GM23248 (cell line): Measurements from ENCODE around the gene ZNF544. TPM values are rescaled to one million over a fixed set of nuclear protein-coding genes. Genes with fewer than 3 reads are reported as not detected.
"Not testable (repeated sequence)": the region's sequence is repeated elsewhere in the genome, so short reads cannot be mapped to it uniquely, and the experiment has no call there.

Source experiments
- DNase-seq: peaks from one replicate; pipeline ENCODE4 v3.0.0-alpha.2; 2015
- H2AFZ ChIP-seq: fragments of 200-600 bp; sonication (generic); 2 replicates; pipeline ENCODE4 v1.6.1; 2016; ENCODE audit warnings: antibody characterized with exemption
- H3F3A ChIP-seq: fragments of 200-600 bp; sonication (generic); 2 replicates; pipeline ENCODE4 v1.6.1; 2016; ENCODE audit warnings: mild to moderate bottlenecking, antibody characterized with exemption, mixed run types; ENCODE audit not compliant: insufficient read depth
- H3K27ac ChIP-seq: fragments of 200-600 bp; sonication (generic); 2 replicates; pipeline ENCODE4 v1.5.1; 2016; ENCODE audit warnings: mild to moderate bottlenecking
- H3K27me3 ChIP-seq: fragments of 200-600 bp; sonication (generic); replicated peaks from 2 replicates; pipeline ENCODE4 v1.6.1; 2016; ENCODE audit warnings: mild to moderate bottlenecking; ENCODE audit not compliant: insufficient read depth
- H3K36me3 ChIP-seq: fragments of 200-600 bp; sonication (generic); 2 replicates; pipeline ENCODE4 v1.6.1; 2016; ENCODE audit warnings: low read depth, mild to moderate bottlenecking
- H3K4me1 ChIP-seq: fragments of 200-600 bp; sonication (generic); 2 replicates; pipeline ENCODE4 v1.6.1; 2016; ENCODE audit warnings: mild to moderate bottlenecking; ENCODE audit not compliant: insufficient read depth
- H3K4me2 ChIP-seq: fragments of 200-600 bp; sonication (generic); one replicate; pipeline ENCODE4 v1.6.1; 2016; ENCODE audit warnings: mild to moderate bottlenecking; ENCODE audit not compliant: unreplicated experiment
- H3K4me3 ChIP-seq: fragments of 200-600 bp; sonication (generic); 2 replicates; pipeline ENCODE4 v1.5.1; 2016; ENCODE audit warnings: mild to moderate bottlenecking
- H3K79me2 ChIP-seq: fragments of 200-600 bp; sonication (generic); 2 replicates; pipeline ENCODE4 v1.6.1; 2016; ENCODE audit warnings: mild to moderate bottlenecking; ENCODE audit not compliant: insufficient read depth
- H3K9ac ChIP-seq: fragments of 200-600 bp; sonication (generic); 2 replicates; pipeline ENCODE4 v1.6.1; 2016; ENCODE audit warnings: mild to moderate bottlenecking
- H3K9me2 ChIP-seq: fragments of 200-600 bp; sonication (generic); 2 replicates; pipeline ENCODE4 v1.6.1; 2016; ENCODE audit warnings: mixed run types, mild to moderate bottlenecking, moderate library complexity; ENCODE audit not compliant: insufficient read depth
- H3K9me3 ChIP-seq: fragments of 200-600 bp; sonication (generic); one replicate; pipeline ENCODE4 v1.6.1; 2017; ENCODE audit warnings: low read depth
- H4K20me1 ChIP-seq: fragments of 200-600 bp; sonication (generic); 2 replicates; pipeline ENCODE4 v1.6.0; 2016; ENCODE audit not compliant: insufficient read depth
- EZH2 ChIP-seq: fragments of 200-600 bp; sonication (generic); IDR thresholded peaks from 2 replicates; pipeline ENCODE4 v1.6.1; 2018; ENCODE audit warnings: antibody characterized with exemption, mild to moderate bottlenecking; ENCODE audit not compliant: insufficient read depth, poor library complexity, severe bottlenecking
- EZH2phosphoT487 ChIP-seq: fragments of 200-600 bp; sonication (generic); IDR thresholded peaks from 2 replicates; pipeline ENCODE4 v1.6.1; 2018; ENCODE audit warnings: antibody characterized with exemption, moderate library complexity, mild to moderate bottlenecking, low read depth; ENCODE audit not compliant: insufficient read depth
- WGBS, 2 experiments: methylation state at CpG; one replicate each; pipeline ENCODE4 v1.1.6; 2015 to 2017; ENCODE audit warnings: low lambda C conversion rate in 2 of 2, low coverage in 1 of 2; ENCODE audit errors: missing lambda C conversion rate in 2 of 2; 5-methylcytosine and 5-hydroxymethylcytosine counted together
- in situ Hi-C: fragments of 300-500 bp; cut with MboI; formaldehyde crosslinking; loops from 2 replicates; pipeline ENCODE4 v1.15.0; 2020
- polyA plus RNA-seq: library from polyadenylated mRNA; unstranded; fragments of >200 nt; fragmentation: Nextera tagmentation; extraction: Ambion mirVana; gene quantifications from 2 replicates; pipeline ENCODE4 v1.2.1, GENCODE V29; 2016
- total RNA-seq: library from RNA; depleted of rRNA; stranded (reverse); fragments of >200 nt; shearing (Covaris generic); gene quantifications from 2 replicates; pipeline ENCODE4 v1.2.3, GENCODE V29; 2014

The ZNF544 gene
- total and polyA plus RNA-seq, 2 experiments from 2014 or later: 15.9 to 32.0 TPM

GRCh38 chr19:58237324-58237723 is 8.6 kb downstream of the ZNF544 start:
- H3K9me3 ChIP-seq: no peaks in the 10 kb centered on the region
- peaks cover 37% of the 10 kb centered on the region for H3K79me2 ChIP-seq
- WGBS, 2 experiments: 95 to 98% methylated on average over 10 of the region's 10 CpGs
- no peaks in the 10 kb centered on the region for H3F3A ChIP-seq
- H3K4me2 ChIP-seq: no peak overlapping the region
- no peak for TF ChIP-seq EZH2phosphoT487
- no peak for TF ChIP-seq EZH2
- no peaks in the 10 kb centered on the region for H3K4me1 ChIP-seq
- no peaks in the 10 kb centered on the region for H3K27me3 ChIP-seq
- no peak for DNase-seq
- peaks cover 36% of the 10 kb centered on the region for H3K36me3 ChIP-seq
- H3K9me2 ChIP-seq: no peaks in the 10 kb centered on the region
- no peak overlapping the region for H2AFZ ChIP-seq
- H3K9ac ChIP-seq: no peak overlapping the region
- no peak overlapping the region for H3K27ac ChIP-seq
- in situ Hi-C loops: no loop called here
- no peak overlapping the region for H3K4me3 ChIP-seq
- no peaks in the 10 kb centered on the region; the same call in 1 of the 2 replicates for H4K20me1 ChIP-seq

- H3K9ac ChIP-seq: no peak overlapping the region
- H3K27me3 ChIP-seq: no peaks in the 10 kb centered on the region
- no peaks in the 10 kb centered on the region for H3K9me3 ChIP-seq
- H3K9me2 ChIP-seq: no peaks in the 10 kb centered on the region
- no peaks in the 10 kb centered on the region for H3F3A ChIP-seq
- no peak overlapping the region for H2AFZ ChIP-seq
- in situ Hi-C loops: no loop called here
- H3K4me2 ChIP-seq: no peak overlapping the region
- H4K20me1 ChIP-seq: no peaks in the 10 kb centered on the region
- TF ChIP-seq EZH2phosphoT487 (no peak), EZH2 (no peak)
- H3K79me2 ChIP-seq: peaks cover 5% of the 10 kb centered on the region; the same call in 1 of the 2 replicates
- 92 to 99% methylated on average over 6 of the region's 6 CpGs for WGBS, 2 experiments
- DNase-seq: no peak
- H3K4me3 ChIP-seq: no peak overlapping the region
- peaks cover 59% of the 10 kb centered on the region for H3K36me3 ChIP-seq
- H3K27ac ChIP-seq: no peak overlapping the region
- no peaks in the 10 kb centered on the region for H3K4me1 ChIP-seq
Measured at GRCh38 chr19:58243351-58243750, 14.6 kb downstream of the ZNF544 start.

- peaks cover 15% of the 10 kb centered on the region for H3K9me3 ChIP-seq
- H3K27me3 ChIP-seq: no peaks in the 10 kb centered on the region
- no peak overlapping the region for H2AFZ ChIP-seq
- no peaks in the 10 kb centered on the region; the same call in 1 of the 2 replicates for H3F3A ChIP-seq
- no peak for DNase-seq
- peaks cover 8% of the 10 kb centered on the region; the same call in 1 of the 2 replicates for H3K79me2 ChIP-seq
- H3K9ac ChIP-seq: no peak overlapping the region
- H3K4me2 ChIP-seq: no peak overlapping the region
- no peaks in the 10 kb centered on the region for H4K20me1 ChIP-seq
- no peak overlapping the region for H3K27ac ChIP-seq
- peaks cover 100% of the 10 kb centered on the region for H3K36me3 ChIP-seq
- 97 to 100% methylated on average over 3 of the region's 3 CpGs for WGBS, 2 experiments
- no peaks in the 10 kb centered on the region for H3K9me2 ChIP-seq
- TF ChIP-seq EZH2 (no peak), EZH2phosphoT487 (no peak)
- in situ Hi-C loops: no loop called here
- H3K4me1 ChIP-seq: no peaks in the 10 kb centered on the region
- no peak overlapping the region for H3K4me3 ChIP-seq
Measured at GRCh38 chr19:58248886-58249285, 20.2 kb downstream of the ZNF544 start.

GRCh38 chr19:58252102-58252685 is 23.5 kb downstream of the ZNF544 start:
- Histone ChIP-seq H3K9me3 (peaks cover 15% of the 10 kb centered on the region), H3K36me3 (peaks cover 98% of the 10 kb centered on the region), H3K4me1 (no peaks in the 10 kb centered on the region), H3K4me3 (no peak overlapping the region), H3K27ac (no peak overlapping the region), H3K27me3 (no peaks in the 10 kb centered on the region), H3F3A (no peaks in the 10 kb centered on the region; the same call in 1 of the 2 replicates), H3K79me2 (peaks cover 8% of the 10 kb centered on the region; the same call in 1 of the 2 replicates), H2AFZ (no peak overlapping the region), H3K9me2 (no peaks in the 10 kb centered on the region), H3K4me2 (no peak overlapping the region), H4K20me1 (no peaks in the 10 kb centered on the region), H3K9ac (no peak overlapping the region)
- in situ Hi-C loops: no loop called here
- TF ChIP-seq EZH2phosphoT487 (no peak), EZH2 (no peak)
- no peak for DNase-seq
- WGBS, 2 experiments: 96 to 98% methylated on average over 2 of the region's 2 CpGs

GRCh38 chr19:58258259-58258658 is 29.5 kb downstream of the ZNF544 start:
- H3K27me3 ChIP-seq, H3K79me2 ChIP-seq, H4K20me1 ChIP-seq, H3K4me1 ChIP-seq, H3K4me2 ChIP-seq, H3K4me3 ChIP-seq, H3K27ac ChIP-seq, in situ Hi-C loops, H3K9me2 ChIP-seq, H3K9ac ChIP-seq, DNase-seq, H2AFZ ChIP-seq: not testable (repeated sequence)
- peaks cover 94% of the 10 kb centered on the region for H3K36me3 ChIP-seq
- peaks cover 32% of the 10 kb centered on the region for H3K9me3 ChIP-seq
- peaks cover 35% of the 10 kb centered on the region for H3F3A ChIP-seq
- 73 to 75% methylated on average over 3 to 4 of the region's 4 CpGs for WGBS, 2 experiments
